NAMALWA (cell line): Measurements from ENCODE around the gene HSH2D.

ENCODE experiments used
- DNase-seq: peaks from one replicate; pipeline ENCODE4 v3.0.0-alpha.2; 2015; ENCODE audit warnings: low spot score

The HSH2D gene

GRCh38 chr19:16197622-16198369, 54.3 kb downstream of the HSH2D start, which contains the start of gene AP1M1:
AP1M1 (plus strand) TSS chr19:16197911; CDS start chr19:16198027, 116 bp downstream.
- peak; percentile 98 for DNase-seq

GRCh38 chr19:16198370-16198651, 54.8 kb downstream of the HSH2D start:
- DNase-seq, result no peak

GRCh38 chr19:16199275-16199932, 55.9 kb downstream of the HSH2D start:
- no peak for DNase-seq

GRCh38 chr19:16200038-16201010, 56.8 kb downstream of the HSH2D start:
- DNase-seq, result no peak

GRCh38 chr19:16201011-16201391, 57.5 kb downstream of the HSH2D start:
- no peak for DNase-seq

GRCh38 chr19:16202320-16203255, 59.1 kb downstream of the HSH2D start:
- no peak for DNase-seq

- no peak for DNase-seq
Observed at GRCh38 chr19:16203256-16204004, 59.9 kb downstream of the HSH2D start.

- no peak for DNase-seq
Observed at GRCh38 chr19:16204005-16204294, 60.5 kb downstream of the HSH2D start.

- no peak for DNase-seq
Observed at GRCh38 chr19:16205205-16206045, 61.9 kb downstream of the HSH2D start.

- no peak for DNase-seq
Observed at GRCh38 chr19:16206046-16206605, 62.6 kb downstream of the HSH2D start.

GRCh38 chr19:16206637-16207036, 63.2 kb downstream of the HSH2D start:
- DNase-seq, result no peak

GRCh38 chr19:16207063-16207462, 63.6 kb downstream of the HSH2D start:
- DNase-seq, result no peak

- no peak for DNase-seq
Observed at GRCh38 chr19:16207490-16208025, 64.1 kb downstream of the HSH2D start.
